ENCODE results near the gene ZFP92.

- TF ChIP-seq CTCF (optimal IDR thresholded peaks at IDR 0.05 in 1 of 3, IDR thresholded peaks at IDR 0.05 in 1 of 3, conservative IDR thresholded peaks at IDR 0.05 in 1 of 3; ENCODE audit: extremely low read depth in 1 of 3, insufficient read depth in 2 of 3, low read length in 3 of 3) (no peak), EZH2 (IDR thresholded peaks at IDR 0.05; ENCODE audit: low read length) (no peak)
These were observed 38.3 kb upstream of the ZFP92 start for GRCh38 chrX:153372949-153373348.

Measured in keratinocyte (primary cell).